HEK293 (cell line): ENCODE data around the gene PGC.

Experiments
- CTCF ChIP-seq: fragments of 450-650 bp; formaldehyde crosslinking; IDR thresholded peaks from 2 replicates; pipeline ENCODE4 v1.5.1; 2016; ENCODE audit warnings: missing biosample characterization, missing genetic modification characterization
- EGR2 ChIP-seq: fragments of 450-650 bp; formaldehyde crosslinking; IDR thresholded peaks from 2 replicates; pipeline ENCODE4 v1.5.1; 2016; ENCODE audit warnings: low read depth, missing biosample characterization, missing genetic modification characterization
- REST ChIP-seq: fragments of 450-650 bp; formaldehyde crosslinking; IDR thresholded peaks from 2 replicates; pipeline ENCODE4 v1.5.1; 2016; ENCODE audit warnings: missing biosample characterization, missing genetic modification characterization
- SALL2 ChIP-seq: fragments of 450-650 bp; formaldehyde crosslinking; IDR thresholded peaks from 2 replicates; pipeline ENCODE4 v1.5.0; 2017; ENCODE audit warnings: missing biosample characterization, mild to moderate bottlenecking, missing genetic modification characterization, borderline replicate concordance
- ZFHX2 ChIP-seq: fragments of 450-650 bp; formaldehyde crosslinking; conservative IDR thresholded peaks from 2 replicates; pipeline ENCODE4 v1.5.1; 2016; ENCODE audit warnings: missing biosample characterization, missing genetic modification characterization
- ZNF112 ChIP-seq: fragments of 450-650 bp; formaldehyde crosslinking; IDR thresholded peaks from 2 replicates; pipeline ENCODE4 v1.5.0; 2017; ENCODE audit warnings: missing biosample characterization, missing genetic modification characterization
- ZNF121 ChIP-seq: fragments of 450-650 bp; formaldehyde crosslinking; IDR thresholded peaks from 2 replicates; pipeline ENCODE4 v1.5.1; 2016; ENCODE audit warnings: missing biosample characterization, missing genetic modification characterization
- ZNF24 ChIP-seq: fragments of 450-650 bp; formaldehyde crosslinking; IDR thresholded peaks from 2 replicates; pipeline ENCODE4 v1.5.1; 2016; ENCODE audit warnings: missing biosample characterization, missing genetic modification characterization
- ZNF624 ChIP-seq: fragments of 450-650 bp; formaldehyde crosslinking; IDR thresholded peaks from 2 replicates; pipeline ENCODE4 v1.5.1; 2017; ENCODE audit warnings: missing biosample characterization, missing genetic modification characterization
- ZNF785 ChIP-seq: fragments of 450-650 bp; formaldehyde crosslinking; IDR thresholded peaks from 2 replicates; pipeline ENCODE4 v1.5.1; 2016; ENCODE audit warnings: missing biosample characterization, missing genetic modification characterization

- TF ChIP-seq ZNF785 (no peak), ZNF24 (tag by site-specific recombination) (no peak), ZNF121 (tag by site-specific recombination) (no peak), CTCF (no peak), REST (tag by site-specific recombination) (no peak), EGR2 (tag by site-specific recombination) (no peak), ZNF624 (no peak), ZNF112 (tag by site-specific recombination) (no peak), ZFHX2 (tag by site-specific recombination) (no peak), SALL2 (tag by site-specific recombination) (no peak)
Observed at GRCh38 chr6:41687501-41688175, 59.6 kb downstream of the PGC start.
